K562 (cell line): ENCODE data around the gene CAPZB. TPM values are rescaled to one million over a fixed set of nuclear protein-coding genes. Genes with fewer than 3 reads are reported as not detected.
A peak's percentile ranks its signal among the peaks of the same experiment; 100 is the strongest.

Experiments used
- CEBPB ChIP-seq: fragments of 450-650 bp; IDR thresholded peaks from 2 replicates; pipeline ENCODE4 v1.6.1; 2016; ENCODE audit warnings: missing genetic modification characterization, missing compliant biosample characterization
- CTCF ChIP-seq, 3 experiments: IDR thresholded peaks in 2 of 3; conservative IDR thresholded peaks in 1 of 3; 2 replicates each; pipeline ENCODE4 v1.5.1; 2011 to 2012; ENCODE audit warnings: low read length in 3 of 3, mild to moderate bottlenecking in 3 of 3, control low read depth in 2 of 3, improper control_type of control experiment in 1 of 3, inconsistent platforms in 1 of 3, low read depth in 1 of 3, mixed read lengths in 1 of 3, moderate library complexity in 1 of 3; ENCODE audit not compliant: insufficient read depth in 2 of 3
- KDM4B ChIP-seq, 2 experiments: fragments of 450-650 bp in 1 of 2; sonication (generic) in 1 of 2; IDR thresholded peaks; 2 replicates each; pipeline ENCODE4 v1.6.1; 2016 to 2017; ENCODE audit warnings: borderline replicate concordance in 2 of 2, antibody characterized with exemption in 1 of 2, low read depth in 1 of 2, mild to moderate bottlenecking in 1 of 2
- NR2C1 ChIP-seq, 2 experiments: fragments of 450-650 bp; IDR thresholded peaks; 2 replicates each; pipeline ENCODE4 v1.6.1; 2017; ENCODE audit warnings: mild to moderate bottlenecking in 2 of 2, antibody characterized with exemption in 1 of 2, inconsistent platforms in 1 of 2, missing compliant biosample characterization in 1 of 2, missing genetic modification characterization in 1 of 2
- POLR3A ChIP-seq: IDR thresholded peaks from 2 replicates; pipeline ENCODE4 v1.6.1; 2011; ENCODE audit warnings: borderline replicate concordance, mild to moderate bottlenecking, moderate library complexity; ENCODE audit not compliant: insufficient read length, insufficient read depth; ENCODE audit errors: extremely low read depth
- RERE ChIP-seq: sonication (generic); formaldehyde crosslinking; IDR thresholded peaks from 2 replicates; pipeline ENCODE4 v1.8.0; 2023; ENCODE audit warnings: missing genetic modification reagents, mild to moderate bottlenecking, borderline replicate concordance
- RNF2 ChIP-seq: sonication (generic); IDR thresholded peaks from 2 replicates; pipeline ENCODE4 v1.6.1; 2016
- SIN3B ChIP-seq: fragments of 450-650 bp; IDR thresholded peaks from 2 replicates; pipeline ENCODE4 v1.6.1; 2017; ENCODE audit warnings: low read depth, mild to moderate bottlenecking, moderate library complexity
- ZNF124 ChIP-seq: sonication (generic); formaldehyde crosslinking; IDR thresholded peaks from 2 replicates; pipeline ENCODE4 v1.8.1; 2022; ENCODE audit warnings: missing genetic modification reagents
- ZNF324 ChIP-seq: fragments of 250-450 bp; sonication (Bioruptor Pico); IDR thresholded peaks from 2 replicates; pipeline ENCODE4 v1.4.0; 2020; ENCODE audit warnings: mild to moderate bottlenecking
- ZNF512 ChIP-seq: IDR thresholded peaks from 2 replicates; pipeline ENCODE4 v1.6.1; 2016; ENCODE audit warnings: missing genetic modification characterization, missing compliant biosample characterization
- ZNF586 ChIP-seq: fragments of 450-650 bp; formaldehyde crosslinking; conservative IDR thresholded peaks from 2 replicates; pipeline ENCODE4 v1.4.0; 2020; ENCODE audit warnings: mild to moderate bottlenecking, moderate library complexity
- ZNF785 ChIP-seq: fragments of 250-450 bp; sonication (Bioruptor Pico); IDR thresholded peaks from 2 replicates; pipeline ENCODE4 v1.4.0; 2020; ENCODE audit warnings: mild to moderate bottlenecking
- polyA plus RNA-seq, 8 experiments: library from polyadenylated mRNA; depleted of rRNA in 4 of 8; stranded (reverse) in 5 of 8; unstranded in 3 of 8; fragments of >200 nt; fragmentation: Nextera tagmentation in 2 of 8; fragmentation: Illumina TruSeq in 1 of 8; extraction: Ambion mirVana in 2 of 8; extraction: Trizol in 1 of 8; gene quantifications; 2 replicates each; pipeline versions ENCODE4 v1.2.1 to v1.2.3, GENCODE V29; 2011 to 2014; ENCODE audit warnings: inconsistent platforms in 1 of 8, missing spikeins in 1 of 8
- total RNA-seq, 7 experiments: library from RNA; depleted of rRNA in 6 of 7; stranded (reverse); fragments of >200 nt in 6 of 7; fragmentation: Illumina TruSeq in 2 of 7; extraction: Trizol in 2 of 7; gene quantifications; 2 replicates each; pipeline versions ENCODE4 v1.2.1 to v1.2.3, GENCODE V29; 2011 to 2021; ENCODE audit warnings: low replicate concordance in 1 of 7
- TF ChIP-seq, protein P1 (sequence below): sonication (generic); formaldehyde crosslinking; IDR thresholded peaks from 2 replicates; pipeline ENCODE4 v1.8.1; 2023; ENCODE audit warnings: missing genetic modification reagents, mild to moderate bottlenecking, borderline replicate concordance

The CAPZB gene
- total and polyA plus RNA-seq, 9 of the 15 experiments (the other 6 are each of a cell fraction or from before 2014, with no cell fraction given): 57.6 to 297 (median 125) TPM

GRCh38 chr1:19391596-19391981 is 93.8 kb downstream of the CAPZB start (continued):
- TF ChIP-seq NR2C1 (IDR thresholded peaks at IDR 0.05) (no peak), NR2C1 (tag; IDR thresholded peaks at IDR 0.05) (no peak), SIN3B (no peak), ZNF124 (CRISPR knock-in tag) (no peak), ZNF324 (CRISPR knock-in tag) (no peak), POLR3A (no peak), ZNF512 (tag) (no peak), CEBPB (tag) (peak; percentile 40; the same call in 1 of the 2 replicates), RNF2 (no peak), ZNF785 (CRISPR knock-in tag) (no peak), KDM4B (IDR thresholded peaks at IDR 0.05; ENCODE audit: borderline replicate concordance in 2 of 2, low read depth in 1 of 2) (no peak), RERE (CRISPR knock-in tag) (no peak), ZNF586 (CRISPR knock-in tag) (no peak), CTCF (IDR thresholded peaks at IDR 0.05 in 2 of 3, conservative IDR thresholded peaks at IDR 0.05 in 1 of 3; ENCODE audit: insufficient read depth in 2 of 3, low read depth in 1 of 3, low read length in 3 of 3) (0 out of 6 replicates have a peak, but pooled peaks of 1 of the 3 experiments have one; percentile 1)
- TF ChIP-seq, protein P1, sequence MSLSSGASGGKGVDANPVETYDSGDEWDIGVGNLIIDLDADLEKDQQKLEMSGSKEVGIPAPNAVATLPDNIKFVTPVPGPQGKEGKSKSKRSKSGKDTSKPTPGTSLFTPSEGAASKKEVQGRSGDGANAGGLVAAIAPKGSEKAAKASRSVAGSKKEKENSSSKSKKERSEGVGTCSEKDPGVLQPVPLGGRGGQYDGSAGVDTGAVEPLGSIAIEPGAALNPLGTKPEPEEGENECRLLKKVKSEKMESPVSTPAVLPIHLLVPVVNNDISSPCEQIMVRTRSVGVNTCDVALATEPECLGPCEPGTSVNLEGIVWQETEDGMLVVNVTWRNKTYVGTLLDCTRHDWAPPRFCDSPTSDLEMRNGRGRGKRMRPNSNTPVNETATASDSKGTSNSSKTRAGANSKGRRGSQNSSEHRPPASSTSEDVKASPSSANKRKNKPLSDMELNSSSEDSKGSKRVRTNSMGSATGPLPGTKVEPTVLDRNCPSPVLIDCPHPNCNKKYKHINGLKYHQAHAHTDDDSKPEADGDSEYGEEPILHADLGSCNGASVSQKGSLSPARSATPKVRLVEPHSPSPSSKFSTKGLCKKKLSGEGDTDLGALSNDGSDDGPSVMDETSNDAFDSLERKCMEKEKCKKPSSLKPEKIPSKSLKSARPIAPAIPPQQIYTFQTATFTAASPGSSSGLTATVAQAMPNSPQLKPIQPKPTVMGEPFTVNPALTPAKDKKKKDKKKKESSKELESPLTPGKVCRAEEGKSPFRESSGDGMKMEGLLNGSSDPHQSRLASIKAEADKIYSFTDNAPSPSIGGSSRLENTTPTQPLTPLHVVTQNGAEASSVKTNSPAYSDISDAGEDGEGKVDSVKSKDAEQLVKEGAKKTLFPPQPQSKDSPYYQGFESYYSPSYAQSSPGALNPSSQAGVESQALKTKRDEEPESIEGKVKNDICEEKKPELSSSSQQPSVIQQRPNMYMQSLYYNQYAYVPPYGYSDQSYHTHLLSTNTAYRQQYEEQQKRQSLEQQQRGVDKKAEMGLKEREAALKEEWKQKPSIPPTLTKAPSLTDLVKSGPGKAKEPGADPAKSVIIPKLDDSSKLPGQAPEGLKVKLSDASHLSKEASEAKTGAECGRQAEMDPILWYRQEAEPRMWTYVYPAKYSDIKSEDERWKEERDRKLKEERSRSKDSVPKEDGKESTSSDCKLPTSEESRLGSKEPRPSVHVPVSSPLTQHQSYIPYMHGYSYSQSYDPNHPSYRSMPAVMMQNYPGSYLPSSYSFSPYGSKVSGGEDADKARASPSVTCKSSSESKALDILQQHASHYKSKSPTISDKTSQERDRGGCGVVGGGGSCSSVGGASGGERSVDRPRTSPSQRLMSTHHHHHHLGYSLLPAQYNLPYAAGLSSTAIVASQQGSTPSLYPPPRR (CRISPR knock-in tag): no peak
